HG02840 (cell line): ENCODE results near the gene ADAMTSL3.

Experiments
- ATAC-seq: cut with Tn5 transposase; IDR thresholded peaks from one replicate; pipeline ENCODE4 v1.9.1; 2021; ENCODE audit warnings: mild to moderate bottlenecking, moderate library complexity, moderate number of reproducible peaks; ENCODE audit not compliant: unreplicated experiment, low FRiP score

Gene ADAMTSL3

GRCh38 chr15:83816124-83816883, 162.4 kb downstream of the ADAMTSL3 start:
- no peak for ATAC-seq

GRCh38 chr15:83818591-83818990, 164.7 kb downstream of the ADAMTSL3 start:
- no peak for ATAC-seq

- ATAC-seq: no peak
Observed at GRCh38 chr15:83830381-83830780, 176.5 kb downstream of the ADAMTSL3 start.

GRCh38 chr15:83833569-83833968, 179.6 kb downstream of the ADAMTSL3 start:
- ATAC-seq: no peak

GRCh38 chr15:83835479-83835878, 181.6 kb downstream of the ADAMTSL3 start:
- ATAC-seq: no peak

GRCh38 chr15:83837945-83838571, 184.1 kb downstream of the ADAMTSL3 start:
- ATAC-seq: no peak

GRCh38 chr15:83838763-83839162, 184.8 kb downstream of the ADAMTSL3 start:
- no peak for ATAC-seq

- no peak for ATAC-seq
Observed at GRCh38 chr15:83842281-83842680, 188.4 kb downstream of the ADAMTSL3 start.

- no peak for ATAC-seq
Observed at GRCh38 chr15:83843471-83843871, 189.5 kb downstream of the ADAMTSL3 start.

GRCh38 chr15:83844742-83845141, 190.8 kb downstream of the ADAMTSL3 start:
- no peak for ATAC-seq

GRCh38 chr15:83845230-83845629, 191.3 kb downstream of the ADAMTSL3 start:
- no peak for ATAC-seq

- no peak for ATAC-seq
Observed at GRCh38 chr15:83846847-83847246, 192.9 kb downstream of the ADAMTSL3 start.

GRCh38 chr15:83848315-83849050, 194.6 kb downstream of the ADAMTSL3 start:
- no peak for ATAC-seq

- no peak for ATAC-seq
Observed at GRCh38 chr15:83850015-83850414, 196.1 kb downstream of the ADAMTSL3 start.

GRCh38 chr15:83850501-83851245, 196.8 kb downstream of the ADAMTSL3 start:
- ATAC-seq: no peak

- ATAC-seq: no peak
Observed at GRCh38 chr15:83853232-83853631, 199.3 kb downstream of the ADAMTSL3 start.

- no peak for ATAC-seq
Observed at GRCh38 chr15:83854321-83854720, 200.4 kb downstream of the ADAMTSL3 start.

- ATAC-seq: no peak
Observed at GRCh38 chr15:83854950-83855707, 201.2 kb downstream of the ADAMTSL3 start.

GRCh38 chr15:83855956-83856355, 202.0 kb downstream of the ADAMTSL3 start:
- no peak for ATAC-seq
